Uterus (tissue), 4 donors: ENCODE data around the gene NEAT1. TPM values are rescaled to one million over a fixed set of nuclear protein-coding genes. Genes with fewer than 3 reads are reported as not detected.

ENCODE experiments used
- DNase-seq, 2 donors: peaks; one replicate each; pipeline ENCODE4 v3.0.0-alpha.2; 2019 to 2020
- H3K27ac ChIP-seq, 2 donors: fragments of 200-600 bp; sonication (generic); 1 replicate in 1 of 2; 2 replicates in 1 of 2; pipeline ENCODE4 v1.5.1; 2016 to 2018
- H3K27me3 ChIP-seq, 2 donors: fragments of 200-600 bp; sonication (generic); one replicate each; pipeline ENCODE4 v1.5.1; 2018 to 2019; ENCODE audit warnings: control low read depth in 1 of 2
- H3K36me3 ChIP-seq, 2 donors: fragments of 200-600 bp; sonication (generic); one replicate each; pipeline ENCODE4 v1.5.1; 2019; ENCODE audit warnings: control low read depth in 1 of 2
- H3K4me1 ChIP-seq, 2 donors: fragments of 200-600 bp; sonication (generic); one replicate each; pipeline ENCODE4 v1.5.1; 2018 to 2019; ENCODE audit warnings: control low read depth in 1 of 2
- H3K4me3 ChIP-seq, 2 donors: fragments of 200-600 bp; sonication (generic); 1 replicate in 1 of 2; 2 replicates in 1 of 2; pipeline ENCODE4 v1.5.1; 2018 to 2019; ENCODE audit warnings: mild to moderate bottlenecking in 1 of 2
- H3K9me3 ChIP-seq, 2 donors: fragments of 200-600 bp; sonication (generic); one replicate each; pipeline ENCODE4 v1.5.1; 2019; ENCODE audit warnings: control low read depth in 1 of 2
- POLR2A ChIP-seq, 2 donors: fragments of 450-650 bp; IDR thresholded peaks; one replicate each; pipeline ENCODE4 v1.6.1; 2016; ENCODE audit warnings: antibody characterized with exemption in 2 of 2, mild to moderate bottlenecking in 1 of 2, moderate library complexity in 1 of 2
- intact Hi-C: fragments of 100-400 bp; cut with DNase I; formaldehyde crosslinking; loops from one replicate; pipeline ENCODE4 v1.15.1; 2023; ENCODE audit warnings: low total_unique reads
- total RNA-seq, 4 donors: library from RNA; depleted of rRNA in 3 of 4; stranded (reverse); fragments of >200 nt in 3 of 4; gene quantifications; one replicate each; pipeline versions ENCODE4 v1.1.0 to v1.2.4, GENCODE V29; 2014 to 2023
- TF ChIP-seq, protein P1 (sequence below), 4 experiments: fragments of 200-600 bp in 2 of 4; fragments of 450-650 bp in 2 of 4; sonication (generic) in 2 of 4; IDR thresholded peaks; one replicate each; pipeline ENCODE4 v1.5.1; 2016 to 2019; ENCODE audit warnings: antibody characterized with exemption in 4 of 4, mild to moderate bottlenecking in 2 of 4, moderate library complexity in 1 of 4
- donor health status: DM: yes; HTN: yes; CAD: no.

Gene NEAT1
- total RNA-seq, 4 donors from 2014 or later: 33.6 to 932 (median 120) TPM

DNA sequence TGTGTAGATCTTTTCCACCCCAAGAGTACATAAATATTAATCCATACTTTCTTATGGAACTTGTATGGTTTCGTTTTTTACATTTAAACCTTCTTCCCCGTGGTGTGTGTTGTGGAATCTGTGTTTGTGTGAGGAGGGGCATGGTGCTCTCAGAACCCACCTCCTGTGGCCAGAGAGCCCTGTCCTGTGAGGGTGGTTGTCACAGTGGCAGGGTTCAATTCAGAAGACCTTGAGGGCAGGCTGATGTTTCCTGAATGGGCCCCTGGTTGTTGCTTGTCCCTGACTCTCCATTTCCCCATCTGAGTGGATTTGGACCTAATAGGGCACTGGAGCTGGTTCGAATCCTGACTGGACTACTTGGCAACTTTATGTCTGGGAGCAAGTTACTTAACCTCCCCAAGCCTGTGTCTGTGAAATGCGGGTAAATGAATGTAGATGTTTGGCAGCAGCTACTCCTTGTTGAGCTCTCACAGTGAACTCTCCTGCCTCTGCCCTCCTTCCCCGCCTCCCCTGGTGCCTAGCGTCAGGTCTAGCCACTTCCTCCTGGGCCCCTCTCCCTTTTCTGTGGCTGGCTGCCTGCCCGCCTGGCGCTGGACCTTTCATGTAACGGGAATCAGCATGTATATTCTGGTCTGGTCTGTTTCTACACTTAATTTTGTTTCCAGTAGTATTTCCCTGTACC lies 7.3 kb downstream of the NEAT1 start:
- Histone ChIP-seq H3K4me3 (peak overlapping the region in 1 of 2 donors; percentile 10), H3K36me3 (no peaks in the 10 kb centered on the region), H3K4me1 (peaks cover 0 to 8% of the 10 kb centered on the region in 2 donors), H3K27ac (peak overlapping the region; percentile 98 to 99), H3K27me3 (no peaks in the 10 kb centered on the region), H3K9me3 (no peaks in the 10 kb centered on the region)
- intact Hi-C loops: no loop called here
- peak; percentile 61 to 64 for DNase-seq
- peak in 1 of 2 donors; percentile 19 for TF ChIP-seq POLR2A (IDR thresholded peaks at IDR 0.05)
- TF ChIP-seq, protein P1, sequence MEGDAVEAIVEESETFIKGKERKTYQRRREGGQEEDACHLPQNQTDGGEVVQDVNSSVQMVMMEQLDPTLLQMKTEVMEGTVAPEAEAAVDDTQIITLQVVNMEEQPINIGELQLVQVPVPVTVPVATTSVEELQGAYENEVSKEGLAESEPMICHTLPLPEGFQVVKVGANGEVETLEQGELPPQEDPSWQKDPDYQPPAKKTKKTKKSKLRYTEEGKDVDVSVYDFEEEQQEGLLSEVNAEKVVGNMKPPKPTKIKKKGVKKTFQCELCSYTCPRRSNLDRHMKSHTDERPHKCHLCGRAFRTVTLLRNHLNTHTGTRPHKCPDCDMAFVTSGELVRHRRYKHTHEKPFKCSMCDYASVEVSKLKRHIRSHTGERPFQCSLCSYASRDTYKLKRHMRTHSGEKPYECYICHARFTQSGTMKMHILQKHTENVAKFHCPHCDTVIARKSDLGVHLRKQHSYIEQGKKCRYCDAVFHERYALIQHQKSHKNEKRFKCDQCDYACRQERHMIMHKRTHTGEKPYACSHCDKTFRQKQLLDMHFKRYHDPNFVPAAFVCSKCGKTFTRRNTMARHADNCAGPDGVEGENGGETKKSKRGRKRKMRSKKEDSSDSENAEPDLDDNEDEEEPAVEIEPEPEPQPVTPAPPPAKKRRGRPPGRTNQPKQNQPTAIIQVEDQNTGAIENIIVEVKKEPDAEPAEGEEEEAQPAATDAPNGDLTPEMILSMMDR (IDR thresholded peaks at IDR 0.05): no peak

DNA sequence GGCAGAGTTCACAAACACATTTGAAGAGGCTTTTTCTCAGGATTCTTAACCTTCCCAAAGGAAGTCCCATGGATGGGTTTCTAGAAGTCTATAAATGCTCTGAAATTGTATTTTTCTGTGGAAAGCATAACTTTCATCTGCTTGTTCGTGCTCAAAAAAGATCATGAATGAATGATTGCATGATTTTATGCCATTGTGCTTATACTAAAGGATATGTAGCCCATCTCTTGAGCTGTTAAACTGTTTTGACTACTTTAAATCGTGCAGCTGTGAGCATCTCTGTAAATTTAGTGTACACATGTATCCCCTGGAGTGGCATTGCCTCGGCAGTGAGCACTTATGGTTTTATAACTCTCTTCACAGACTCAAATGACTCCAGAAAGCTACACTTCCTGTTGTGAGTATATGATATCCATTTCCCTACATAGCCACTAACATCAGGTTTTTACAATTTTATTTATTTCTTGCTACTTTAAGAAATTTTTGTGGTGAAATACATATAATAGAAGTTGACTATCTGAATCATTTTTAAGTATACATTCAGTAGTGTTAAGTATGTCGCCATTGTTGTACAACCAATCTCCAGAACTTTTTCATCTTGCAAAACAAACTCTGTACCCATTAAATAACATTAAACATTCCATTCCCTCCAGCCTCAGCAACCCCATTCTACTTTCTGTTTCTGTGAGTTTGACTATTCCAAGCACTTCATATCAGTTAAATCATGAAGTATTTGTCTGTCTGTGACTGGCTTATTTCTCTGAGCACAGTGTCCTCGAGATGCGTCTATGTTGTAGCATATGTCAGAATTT lies 8.0 kb downstream of the NEAT1 start:
- no peaks in the 10 kb centered on the region for H3K36me3 ChIP-seq

DNA sequence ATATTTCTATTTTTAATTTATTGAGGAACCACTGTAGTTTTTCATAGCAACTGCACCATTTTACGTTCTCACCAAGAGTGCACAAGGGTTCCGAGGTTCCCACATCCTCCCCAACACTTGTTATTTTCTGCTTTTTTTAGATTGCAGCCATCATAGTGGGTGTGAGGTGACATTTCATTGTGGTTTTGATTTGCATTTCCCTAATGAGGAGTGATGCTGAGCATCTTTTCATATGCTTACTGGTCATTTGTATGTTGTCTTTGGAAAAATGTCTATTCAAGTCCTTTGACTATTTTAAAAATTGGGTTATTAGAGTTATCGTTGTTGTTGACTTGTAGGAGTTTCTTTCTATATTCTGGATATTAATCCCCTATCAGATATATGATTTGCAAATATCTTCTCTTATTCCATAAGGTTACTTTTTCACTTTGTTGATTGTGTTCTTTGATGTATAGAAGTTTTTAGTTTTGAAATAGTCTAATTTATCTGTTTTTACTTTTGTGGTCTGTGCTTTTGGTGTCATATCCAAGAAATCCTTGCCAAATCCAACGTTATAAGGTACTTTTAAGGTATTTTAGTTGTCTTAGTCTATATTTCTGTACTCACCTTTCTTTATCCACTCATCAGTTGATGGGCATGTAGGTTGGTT lies 9.0 kb downstream of the NEAT1 start:
- H3K4me1 ChIP-seq: peaks cover 11 to 14% of the 10 kb centered on the region in 2 donors
- no peaks in the 10 kb centered on the region for H3K9me3 ChIP-seq
- peak in 1 of 2 donors; percentile 1 for DNase-seq
- H3K27me3 ChIP-seq: no peaks in the 10 kb centered on the region
- intact Hi-C loops: no loop called here
- TF ChIP-seq, protein P1 (IDR thresholded peaks at IDR 0.05): no peak
- no peak for TF ChIP-seq POLR2A (IDR thresholded peaks at IDR 0.05)
- H3K36me3 ChIP-seq: no peaks in the 10 kb centered on the region
- H3K4me3 ChIP-seq: no peak overlapping the region
- H3K27ac ChIP-seq: peak overlapping the region; percentile 98 to 99

More for the DNA sequence above, 8.0 kb downstream of the NEAT1 start:
- intact Hi-C loops: no loop called here
- no peaks in the 10 kb centered on the region for H3K27me3 ChIP-seq
- H3K4me1 ChIP-seq: peaks cover 4 to 14% of the 10 kb centered on the region in 2 donors
- H3K4me3 ChIP-seq: peak overlapping the region in 1 of 2 donors; percentile 10
- H3K9me3 ChIP-seq: no peaks in the 10 kb centered on the region
- DNase-seq: peak; percentile 3 to 15
- TF ChIP-seq, protein P1 (IDR thresholded peaks at IDR 0.05): no peak
- TF ChIP-seq POLR2A (IDR thresholded peaks at IDR 0.05): no peak
- peak overlapping the region; percentile 98 to 99 for H3K27ac ChIP-seq

DNA sequence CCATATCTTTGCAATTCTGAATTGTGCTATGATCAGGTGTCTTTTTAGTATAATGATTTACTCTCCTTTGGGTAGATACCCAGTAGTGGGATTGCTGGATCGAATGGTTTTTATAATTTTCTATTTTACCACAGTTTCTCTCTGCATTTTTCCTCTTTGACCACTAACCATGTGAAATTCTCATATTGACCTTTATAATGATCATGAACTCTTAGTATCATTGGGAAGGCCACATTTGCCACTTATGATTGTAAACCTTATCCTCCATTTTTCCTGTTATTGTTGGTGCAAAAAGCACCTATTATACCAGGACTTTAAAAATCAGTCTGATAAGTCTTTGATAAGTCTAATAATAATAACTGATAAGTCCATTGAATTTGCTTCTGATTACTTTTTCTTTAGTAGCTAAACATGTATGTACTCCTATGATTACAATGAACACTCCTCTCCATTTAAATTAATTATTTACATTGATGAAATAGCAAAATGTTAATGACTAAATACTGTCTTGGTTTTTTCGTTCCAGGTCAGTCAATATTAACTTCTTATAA lies 9.6 kb downstream of the NEAT1 start:
- intact Hi-C loops: no loop called here
- Histone ChIP-seq H3K27ac (peak overlapping the region; percentile 98 to 99), H3K4me3 (no peak overlapping the region), H3K4me1 (peaks cover 11 to 14% of the 10 kb centered on the region in 2 donors), H3K27me3 (no peaks in the 10 kb centered on the region), H3K36me3 (no peaks in the 10 kb centered on the region), H3K9me3 (no peaks in the 10 kb centered on the region)
- no peak for TF ChIP-seq POLR2A (IDR thresholded peaks at IDR 0.05)
- TF ChIP-seq, protein P1 (IDR thresholded peaks at IDR 0.05): no peak
- DNase-seq: no peak
